Aorta (tissue), 5 donors: ENCODE results near the gene SERTAD2. TPM values are rescaled to one million over a fixed set of nuclear protein-coding genes. Genes with fewer than 3 reads are reported as not detected.
A peak's percentile ranks its signal among the peaks of the same experiment; 100 is the strongest.

Experiments used
- ATAC-seq: fragments of 200-7000 bp; cut with Tn5 transposase; one replicate; pipeline ENCODE4 v1.9.1; 2022; ENCODE audit warnings: moderate library complexity; ENCODE audit not compliant: low FRiP score
- DNase-seq, 2 donors: peaks; one replicate each; pipeline ENCODE4 v3.0.0-alpha.2; 2020
- H3K27ac ChIP-seq, 2 donors: one replicate each; pipeline ENCODE4 v1.5.1; 2013; ENCODE audit warnings: low read length in 2 of 2, mild to moderate bottlenecking in 2 of 2, moderate library complexity in 2 of 2, control low read depth in 1 of 2, inconsistent platforms in 1 of 2, low read depth in 1 of 2
- H3K27me3 ChIP-seq, 2 donors: one replicate each; pipeline ENCODE4 v1.6.1; 2013; ENCODE audit warnings: control low read depth in 1 of 2, low read length in 1 of 2, mild to moderate bottlenecking in 1 of 2, moderate library complexity in 1 of 2; ENCODE audit not compliant: insufficient read depth in 2 of 2, control insufficient read depth in 1 of 2
- H3K36me3 ChIP-seq, 2 donors: one replicate each; pipeline ENCODE4 v1.6.1; 2013; ENCODE audit warnings: control low read depth in 1 of 2, low read length in 1 of 2, mild to moderate bottlenecking in 1 of 2; ENCODE audit not compliant: insufficient read depth in 2 of 2, control insufficient read depth in 1 of 2
- H3K4me1 ChIP-seq, 2 donors: one replicate each; pipeline ENCODE4 v1.6.1; 2013; ENCODE audit warnings: low read length in 2 of 2, control low read depth in 1 of 2, mild to moderate bottlenecking in 1 of 2, moderate library complexity in 1 of 2; ENCODE audit not compliant: insufficient read depth in 2 of 2, control insufficient read depth in 1 of 2
- H3K4me3 ChIP-seq, 2 donors: one replicate each; pipeline ENCODE4 v1.5.1; 2013; ENCODE audit warnings: low read length in 2 of 2, control low read depth in 1 of 2, mild to moderate bottlenecking in 1 of 2
- H3K9me3 ChIP-seq: one replicate; pipeline ENCODE4 v1.6.1; 2013; ENCODE audit warnings: mild to moderate bottlenecking, low read length; ENCODE audit not compliant: control insufficient read depth
- WGBS, 2 donors: extraction: QIAGEN DNeasy Blood & Tissue Kit; methylation state at CpG; one replicate each; pipeline ENCODE4 v1.1.7; 2013; 5-methylcytosine and 5-hydroxymethylcytosine counted together
- intact Hi-C, 2 donors: fragments of 100-400 bp; cut with DNase I; formaldehyde crosslinking; loops; one replicate each; pipeline versions ENCODE4 v1.14.2 to v1.15.0; 2022
- polyA plus RNA-seq, 2 donors: library from polyadenylated mRNA; stranded (reverse); fragments of 200-250 nt; gene quantifications; one replicate each; pipeline ENCODE4 v1.2.3, GENCODE V29; 2013
- total RNA-seq, 2 donors: library from RNA; stranded (reverse); fragmentation: NEBNext Ultra II Directional; extraction: Animal tissue kit (Norgen Biotek cat#: 25700); gene quantifications; one replicate each; pipeline ENCODE4 v1.2.1, GENCODE V29; 2021
- donor health status: healthy with polysubstance abuse.
- donor health status: Bipolar disorder and iron deficiency.
- donor health status: DM: no; HTN: no; CAD: no.
- donor health status: DM: no; HTN: no; CAD: no.
- donor health status: DM: yes; HTN: yes; CAD: no.

The SERTAD2 gene
- total and polyA plus RNA-seq, 4 donors: 4.6 to 27.4 (median 20.6) TPM

- Histone ChIP-seq H3K4me1 (peaks cover 0 to 6% of the 10 kb centered on the region in 2 donors), H3K36me3 (no peaks in the 10 kb centered on the region), H3K27ac (no peak overlapping the region), H3K27me3 (no peaks in the 10 kb centered on the region), H3K9me3 (no peaks in the 10 kb centered on the region), H3K4me3 (no peak overlapping the region)
- DNase-seq (peak; percentile 88 to 97), ATAC-seq (peak; percentile 74)
- intact Hi-C loops: loop anchor here (2.0 kb wide), 1 partner anchor 219 kb away; no protein-coding TSS in a partner anchor
- WGBS, 2 donors: 15 to 17% methylated on average over 9 of the region's 9 CpGs
Measured at GRCh38 chr2:64646007-64646880, 7.5 kb downstream of the SERTAD2 start.

GRCh38 chr2:64644458-64645382 lies 9.0 kb downstream of the SERTAD2 start:
- 1 to 2% methylated on average over 31 of the region's 31 CpGs for WGBS, 2 donors
- Histone ChIP-seq H3K4me1 (peaks cover 0 to 6% of the 10 kb centered on the region in 2 donors), H3K9me3 (no peaks in the 10 kb centered on the region)

GRCh38 chr2:64643838-64644457 lies 9.8 kb downstream of the SERTAD2 start:
- Histone ChIP-seq H3K36me3 (no peaks in the 10 kb centered on the region), H3K9me3 (no peaks in the 10 kb centered on the region), H3K27ac (peak overlapping the region in 1 of 2 donors; percentile 26), H3K27me3 (no peaks in the 10 kb centered on the region), H3K4me1 (peaks cover 0 to 6% of the 10 kb centered on the region in 2 donors), H3K4me3 (peak overlapping the region in 1 of 2 donors; percentile 47)
- 60% methylated on average over 8 of the region's 8 CpGs for WGBS, 2 donors
- intact Hi-C loops: loop anchor here (2.0 to 5.0 kb wide), 2 partner anchors 57 kb away; no protein-coding TSS in a partner anchor
- ATAC-seq (no peak), DNase-seq (no peak)

More at GRCh38 chr2:64644458-64645382, 9.0 kb downstream of the SERTAD2 start:
- intact Hi-C loops: loop anchor here (2.0 to 5.0 kb wide), 2 partner anchors 57 to 58 kb away; no protein-coding TSS in a partner anchor
- DNase-seq (peak; percentile 89 to 92), ATAC-seq (peak; percentile 91)
- Histone ChIP-seq H3K4me3 (peak overlapping the region in 1 of 2 donors; percentile 47), H3K27ac (peak overlapping the region in 1 of 2 donors; percentile 6), H3K36me3 (no peaks in the 10 kb centered on the region), H3K27me3 (no peaks in the 10 kb centered on the region)

GRCh38 chr2:64641599-64641998 lies 12.1 kb downstream of the SERTAD2 start:
- DNase-seq: no peak
- no peak overlapping the region for H3K27ac ChIP-seq
- no peaks in the 10 kb centered on the region for H3K36me3 ChIP-seq
- H3K9me3 ChIP-seq: no peaks in the 10 kb centered on the region
- no peak overlapping the region for H3K4me3 ChIP-seq
- WGBS, 2 donors: 90 to 92% methylated on average over 10 of the region's 10 CpGs
- no peak for ATAC-seq
- intact Hi-C loops: loop anchor here in 1 of 2 donors (5.0 kb wide), 1 partner anchor 54 kb away; no protein-coding TSS in a partner anchor
- no peaks in the 10 kb centered on the region for H3K27me3 ChIP-seq
- H3K4me1 ChIP-seq: peaks cover 0 to 6% of the 10 kb centered on the region in 2 donors

GRCh38 chr2:64640153-64641044 lies 13.3 kb downstream of the SERTAD2 start:
- DNase-seq (no peak), ATAC-seq (no peak)
- H3K27ac ChIP-seq: no peak overlapping the region
- intact Hi-C loops: loop anchor here in 1 of 2 donors (5.0 kb wide), 1 partner anchor 53 kb away; no protein-coding TSS in a partner anchor
- WGBS, 2 donors: 77 to 78% methylated on average over 12 of the region's 12 CpGs
- H3K4me3 ChIP-seq: no peak overlapping the region
- peaks cover 0 to 2% of the 10 kb centered on the region in 2 donors for H3K36me3 ChIP-seq
- no peaks in the 10 kb centered on the region for H3K9me3 ChIP-seq
- no peaks in the 10 kb centered on the region for H3K27me3 ChIP-seq
- peaks cover 0 to 6% of the 10 kb centered on the region in 2 donors for H3K4me1 ChIP-seq

GRCh38 chr2:64639691-64640090 lies 14.0 kb downstream of the SERTAD2 start:
- 77 to 78% methylated on average over 2 of the region's 2 CpGs for WGBS, 2 donors
- Histone ChIP-seq H3K36me3 (peaks cover 0 to 4% of the 10 kb centered on the region in 2 donors), H3K4me3 (no peak overlapping the region), H3K27ac (no peak overlapping the region), H3K4me1 (peaks cover 0 to 6% of the 10 kb centered on the region in 2 donors), H3K27me3 (no peaks in the 10 kb centered on the region), H3K9me3 (no peaks in the 10 kb centered on the region)
- intact Hi-C loops: loop anchor here in 1 of 2 donors (5.0 kb wide), 1 partner anchor 52 kb away; no protein-coding TSS in a partner anchor
- ATAC-seq: no peak
- DNase-seq: no peak

DNA sequence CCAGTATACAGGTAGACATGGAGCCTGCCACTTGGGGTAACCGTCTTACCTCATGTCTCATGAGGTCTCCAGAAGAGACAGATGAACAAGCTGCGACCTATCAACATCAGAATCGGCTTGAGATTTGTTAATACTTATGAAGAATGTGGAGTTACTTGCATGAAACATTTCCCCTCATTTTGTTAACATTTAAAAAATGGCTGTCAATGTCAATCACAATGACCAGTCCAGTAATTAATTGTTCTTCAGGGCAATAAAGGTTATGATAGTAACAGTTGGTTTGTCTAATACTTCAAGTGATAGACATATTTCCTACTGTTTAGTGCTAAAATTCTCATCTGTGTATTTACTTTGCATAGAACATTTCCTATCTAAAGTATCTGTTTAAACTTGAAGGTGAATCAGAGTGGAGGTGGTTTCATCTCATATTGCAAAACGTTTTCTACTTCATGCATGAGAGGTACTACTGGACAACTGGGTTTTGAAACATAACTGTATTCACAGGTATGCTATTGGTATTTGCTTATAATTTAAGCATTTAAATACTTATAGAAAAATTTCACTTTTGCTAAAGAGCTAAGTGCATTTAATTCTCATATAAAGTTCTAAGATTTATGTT lies 15.1 kb downstream of the SERTAD2 start:
- intact Hi-C loops: no loop called here
- WGBS, 2 donors: 91 to 92% methylated on average over 4 of the region's 4 CpGs
- peaks cover 0 to 6% of the 10 kb centered on the region in 2 donors for H3K36me3 ChIP-seq
- H3K27me3 ChIP-seq: no peaks in the 10 kb centered on the region
- H3K4me1 ChIP-seq: no peaks in the 10 kb centered on the region
- ATAC-seq (no peak), DNase-seq (no peak)
- H3K9me3 ChIP-seq: no peaks in the 10 kb centered on the region
- H3K27ac ChIP-seq: no peak overlapping the region
- H3K4me3 ChIP-seq: no peak overlapping the region
